Measurements from ENCODE around the gene RHBDD1. TPM values are rescaled to one million over a fixed set of nuclear protein-coding genes. Genes with fewer than 3 reads are reported as not detected.

RHBDD1 gene
- total and polyA plus RNA-seq, 12 donors, result 4.5 to 57.1 (median 33.7) TPM

DNA sequence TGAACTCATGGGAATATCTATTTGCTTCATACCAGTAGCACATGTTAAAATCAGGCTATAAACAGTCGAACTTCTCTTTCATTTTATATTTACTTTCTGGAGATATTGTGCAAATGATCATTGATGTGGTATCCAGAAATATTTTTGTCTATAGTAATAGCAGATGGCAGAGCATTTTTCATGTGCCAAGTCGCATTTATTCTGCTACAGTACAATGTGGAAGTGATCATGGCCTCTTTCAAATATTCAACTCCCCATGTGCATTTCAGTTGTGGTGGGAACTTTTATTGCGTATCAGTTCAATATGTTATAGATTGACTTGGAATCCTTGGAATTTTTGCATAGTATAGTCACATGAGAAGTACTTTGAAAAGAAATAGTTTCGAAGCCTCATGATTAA, 57.4 kb downstream of the RHBDD1 start:
- TF ChIP-seq, protein P1, sequence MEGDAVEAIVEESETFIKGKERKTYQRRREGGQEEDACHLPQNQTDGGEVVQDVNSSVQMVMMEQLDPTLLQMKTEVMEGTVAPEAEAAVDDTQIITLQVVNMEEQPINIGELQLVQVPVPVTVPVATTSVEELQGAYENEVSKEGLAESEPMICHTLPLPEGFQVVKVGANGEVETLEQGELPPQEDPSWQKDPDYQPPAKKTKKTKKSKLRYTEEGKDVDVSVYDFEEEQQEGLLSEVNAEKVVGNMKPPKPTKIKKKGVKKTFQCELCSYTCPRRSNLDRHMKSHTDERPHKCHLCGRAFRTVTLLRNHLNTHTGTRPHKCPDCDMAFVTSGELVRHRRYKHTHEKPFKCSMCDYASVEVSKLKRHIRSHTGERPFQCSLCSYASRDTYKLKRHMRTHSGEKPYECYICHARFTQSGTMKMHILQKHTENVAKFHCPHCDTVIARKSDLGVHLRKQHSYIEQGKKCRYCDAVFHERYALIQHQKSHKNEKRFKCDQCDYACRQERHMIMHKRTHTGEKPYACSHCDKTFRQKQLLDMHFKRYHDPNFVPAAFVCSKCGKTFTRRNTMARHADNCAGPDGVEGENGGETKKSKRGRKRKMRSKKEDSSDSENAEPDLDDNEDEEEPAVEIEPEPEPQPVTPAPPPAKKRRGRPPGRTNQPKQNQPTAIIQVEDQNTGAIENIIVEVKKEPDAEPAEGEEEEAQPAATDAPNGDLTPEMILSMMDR (IDR thresholded peaks at IDR 0.05), result no peak
- Histone ChIP-seq H3K4me3 (no peak overlapping the region), H3K27ac (no peak overlapping the region), H3K9me3 (peaks cover 0 to 3% (median 0%) of the 10 kb centered on the region in 11 donors), H3K27me3 (no peaks in the 10 kb centered on the region), H3K36me3 (peaks cover 0 to 15% (median 0%) of the 10 kb centered on the region in 9 donors), H3K4me1 (peaks cover 0 to 8% (median 0%) of the 10 kb centered on the region in 9 donors)
- intact Hi-C loops (cut with DNase I), result no loop called here
- 94 to 97% methylated on average over 4 of the region's 4 CpGs for WGBS, 2 donors
- ATAC-seq, result no peak
- no peak for DNase-seq

GRCh38 chr2:226894752-226895151, 58.9 kb downstream of the RHBDD1 start:
- intact Hi-C loops (cut with DNase I), result no loop called here
- TF ChIP-seq, protein P1 (IDR thresholded peaks at IDR 0.05), result no peak
- no peak overlapping the region for H3K27ac ChIP-seq

GRCh38 chr2:226895579-226895978, 59.7 kb downstream of the RHBDD1 start:
- ATAC-seq, result peak in 4 of 8 donors; percentile 52 to 79 (median 63)
- intact Hi-C loops (cut with DNase I), result no loop called here

More at GRCh38 chr2:226894752-226895151, 58.9 kb downstream of the RHBDD1 start:
- Histone ChIP-seq H3K36me3 (peaks cover 0 to 15% (median 0%) of the 10 kb centered on the region in 9 donors), H3K4me3 (no peak overlapping the region), H3K9me3 (peaks cover 0 to 3% (median 0%) of the 10 kb centered on the region in 11 donors), H3K4me1 (peaks cover 0 to 8% (median 0%) of the 10 kb centered on the region in 9 donors), H3K27me3 (no peaks in the 10 kb centered on the region)
- no peak for DNase-seq
- peak in 2 of 8 donors; percentile 12 to 30 for ATAC-seq
- 91 to 92% methylated on average over 3 of the region's 3 CpGs for WGBS, 2 donors

GRCh38 chr2:226898121-226898520, 62.3 kb downstream of the RHBDD1 start:
- intact Hi-C loops (cut with DNase I), result no loop called here
- Histone ChIP-seq H3K9me3 (no peaks in the 10 kb centered on the region), H3K4me1 (peaks cover 0 to 4% (median 0%) of the 10 kb centered on the region in 9 donors), H3K36me3 (peaks cover 0 to 15% (median 0%) of the 10 kb centered on the region in 9 donors), H3K4me3 (no peak overlapping the region), H3K27ac (no peak overlapping the region), H3K27me3 (no peaks in the 10 kb centered on the region)
- TF ChIP-seq, protein P1 (IDR thresholded peaks at IDR 0.05), result no peak
- 94 to 95% methylated on average over 4 of the region's 4 CpGs for WGBS, 2 donors
- DNase-seq (no peak), ATAC-seq (no peak)

More at GRCh38 chr2:226895579-226895978, 59.7 kb downstream of the RHBDD1 start:
- 77 to 79% methylated on average over 2 of the region's 2 CpGs for WGBS, 2 donors
- Histone ChIP-seq H3K27me3 (no peaks in the 10 kb centered on the region), H3K9me3 (peaks cover 0 to 3% (median 0%) of the 10 kb centered on the region in 11 donors), H3K4me1 (peaks cover 0 to 8% (median 0%) of the 10 kb centered on the region in 9 donors), H3K4me3 (no peak overlapping the region), H3K36me3 (peaks cover 0 to 15% (median 0%) of the 10 kb centered on the region in 9 donors), H3K27ac (no peak overlapping the region)
- TF ChIP-seq, protein P1 (IDR thresholded peaks at IDR 0.05), result no peak
- no peak for DNase-seq
